Skeletal muscle cell (primary cell): Measurements from ENCODE around the gene CHD9.
A peak's percentile ranks its signal among the peaks of the same experiment; 100 is the strongest.
"Not testable (repeated sequence)": the region's sequence is repeated elsewhere in the genome, so short reads cannot be mapped to it uniquely, and the experiment has no call there.

ENCODE experiments used
- DNase-seq: peaks from one replicate; pipeline ENCODE4 v3.0.0-alpha.2; 2010; ENCODE audit warnings: low read depth
- H3K4me3 ChIP-seq: 2 replicates; pipeline ENCODE4 v1.5.1; 2011; ENCODE audit warnings: low read depth, mild to moderate bottlenecking, control low read depth, low read length, moderate library complexity

Gene CHD9

GRCh38 chr16:53159781-53160436 is 105.1 kb downstream of the CHD9 start:
- no peak overlapping the region for H3K4me3 ChIP-seq
- DNase-seq: peak; percentile 25

- no peak for DNase-seq
These were observed 111.3 kb downstream of the CHD9 start for GRCh38 chr16:53166099-53166498.

GRCh38 chr16:53168744-53169143 is 114.0 kb downstream of the CHD9 start:
- no peak overlapping the region for H3K4me3 ChIP-seq

More at GRCh38 chr16:53166099-53166498, 111.3 kb downstream of the CHD9 start:
- no peak overlapping the region for H3K4me3 ChIP-seq

GRCh38 chr16:53172517-53172916 is 117.7 kb downstream of the CHD9 start:
- H3K4me3 ChIP-seq: no peak overlapping the region
- DNase-seq: no peak

More at GRCh38 chr16:53168744-53169143, 114.0 kb downstream of the CHD9 start:
- no peak for DNase-seq

- H3K4me3 ChIP-seq: no peak overlapping the region
- no peak for DNase-seq
These were observed 120.3 kb downstream of the CHD9 start for GRCh38 chr16:53175118-53175517.

- no peak overlapping the region for H3K4me3 ChIP-seq
- no peak for DNase-seq
These were observed 121.6 kb downstream of the CHD9 start for GRCh38 chr16:53176434-53176833.

GRCh38 chr16:53183442-53183841 is 128.7 kb downstream of the CHD9 start:
- no peak overlapping the region for H3K4me3 ChIP-seq
- DNase-seq: no peak

GRCh38 chr16:53185741-53186140 is 130.9 kb downstream of the CHD9 start:
- not testable (repeated sequence) for DNase-seq, H3K4me3 ChIP-seq

GRCh38 chr16:53187775-53188174 is 133.0 kb downstream of the CHD9 start:
- H3K4me3 ChIP-seq: no peak overlapping the region
- no peak for DNase-seq

- DNase-seq: no peak
- H3K4me3 ChIP-seq: no peak overlapping the region
These were observed 136.6 kb downstream of the CHD9 start for GRCh38 chr16:53191413-53191812.

GRCh38 chr16:53198933-53199332 is 144.1 kb downstream of the CHD9 start:
- H3K4me3 ChIP-seq: no peak overlapping the region
- DNase-seq: no peak

- H3K4me3 ChIP-seq: no peak overlapping the region
- no peak for DNase-seq
These were observed 147.1 kb downstream of the CHD9 start for GRCh38 chr16:53201900-53202299.

GRCh38 chr16:53202398-53202797 is 147.6 kb downstream of the CHD9 start:
- no peak overlapping the region for H3K4me3 ChIP-seq
- no peak for DNase-seq

GRCh38 chr16:53207810-53208752 is 153.3 kb downstream of the CHD9 start:
- peak; percentile 51 for DNase-seq
- peak overlapping the region; percentile 56 for H3K4me3 ChIP-seq

GRCh38 chr16:53209429-53209828 is 154.6 kb downstream of the CHD9 start:
- peak overlapping the region; percentile 56 for H3K4me3 ChIP-seq
- DNase-seq: no peak

GRCh38 chr16:53209877-53210276 is 155.1 kb downstream of the CHD9 start:
- no peak for DNase-seq
- peak overlapping the region; percentile 56 for H3K4me3 ChIP-seq

GRCh38 chr16:53211253-53211652 is 156.5 kb downstream of the CHD9 start:
- H3K4me3 ChIP-seq: peak overlapping the region; percentile 56

GRCh38 chr16:53212893-53213223 is 158.1 kb downstream of the CHD9 start:
- DNase-seq: no peak

More at GRCh38 chr16:53211253-53211652, 156.5 kb downstream of the CHD9 start:
- DNase-seq: no peak

GRCh38 chr16:53213542-53213941 is 158.8 kb downstream of the CHD9 start:
- no peak overlapping the region for H3K4me3 ChIP-seq
- DNase-seq: no peak

More at GRCh38 chr16:53212893-53213223, 158.1 kb downstream of the CHD9 start:
- no peak overlapping the region for H3K4me3 ChIP-seq

- H3K4me3 ChIP-seq: no peak overlapping the region
- DNase-seq: no peak
These were observed 162.0 kb downstream of the CHD9 start for GRCh38 chr16:53216798-53217197.

- DNase-seq: no peak
- H3K4me3 ChIP-seq: no peak overlapping the region
These were observed 164.6 kb downstream of the CHD9 start for GRCh38 chr16:53219371-53219770.
